Coronary artery (tissue), 2 donors: ENCODE data around the gene PARP2.

Source experiments
- DNase-seq: peaks from one replicate; pipeline ENCODE4 v3.0.0-alpha.2; 2017; ENCODE audit warnings: low spot score
- H3K27ac ChIP-seq, 2 donors: fragments of 200-600 bp; sonication (generic); one replicate each; pipeline ENCODE4 v1.5.1; 2016 to 2019
- H3K4me3 ChIP-seq: fragments of 200-600 bp; sonication (generic); 2 replicates; pipeline ENCODE4 v1.5.1; 2016; ENCODE audit warnings: mild to moderate bottlenecking, moderate library complexity
- CTCF ChIP-seq: fragments of 200-600 bp; sonication (generic); IDR thresholded peaks from one replicate; pipeline ENCODE4 v1.5.1; 2019; ENCODE audit warnings: antibody characterized with exemption

Gene PARP2

GRCh38 chr14:20375471-20375870 lies 32.0 kb downstream of the PARP2 start:
- Histone ChIP-seq H3K4me3 (no peak overlapping the region), H3K27ac (no peak overlapping the region)
- TF ChIP-seq CTCF: no peak
- DNase-seq: no peak

- DNase-seq: no peak
- H3K27ac ChIP-seq: no peak overlapping the region
These were observed 32.7 kb downstream of the PARP2 start for GRCh38 chr14:20376071-20376588.

GRCh38 chr14:20377171-20377570 lies 33.7 kb downstream of the PARP2 start:
- H3K4me3 ChIP-seq: no peak overlapping the region
- no peak for DNase-seq
- TF ChIP-seq CTCF: no peak
- no peak overlapping the region for H3K27ac ChIP-seq

More at GRCh38 chr14:20376071-20376588, 32.7 kb downstream of the PARP2 start:
- no peak overlapping the region for H3K4me3 ChIP-seq
- TF ChIP-seq CTCF: no peak

- no peak overlapping the region for H3K27ac ChIP-seq
- no peak for DNase-seq
- no peak overlapping the region for H3K4me3 ChIP-seq
- TF ChIP-seq CTCF: no peak
These were observed 36.3 kb downstream of the PARP2 start for GRCh38 chr14:20379743-20380142.

- TF ChIP-seq CTCF: no peak
- no peak overlapping the region for H3K4me3 ChIP-seq
- DNase-seq: no peak
- H3K27ac ChIP-seq: no peak overlapping the region
These were observed 37.2 kb downstream of the PARP2 start for GRCh38 chr14:20380681-20381080.

- Histone ChIP-seq H3K27ac (no peak overlapping the region), H3K4me3 (no peak overlapping the region)
- DNase-seq: no peak
- no peak for TF ChIP-seq CTCF
These were observed 37.9 kb downstream of the PARP2 start for GRCh38 chr14:20381341-20381740.

- Histone ChIP-seq H3K27ac (no peak overlapping the region), H3K4me3 (no peak overlapping the region)
- TF ChIP-seq CTCF: no peak
- DNase-seq: no peak
These were observed 39.1 kb downstream of the PARP2 start for GRCh38 chr14:20382526-20382925.
